Liver (tissue), 9 donors: ENCODE data around the gene SPTB. TPM values are rescaled to one million over a fixed set of nuclear protein-coding genes. Genes with fewer than 3 reads are reported as not detected.

Experiments
- DNase-seq: peaks from one replicate; pipeline ENCODE4 v3.0.0-alpha.2; 2017; ENCODE audit warnings: low spot score
- H3K27ac ChIP-seq, 2 donors: one replicate each; pipeline ENCODE4 v1.7.0; 2013; ENCODE audit warnings: inconsistent platforms in 2 of 2, low read length in 2 of 2, control low read depth in 1 of 2, low read depth in 1 of 2, mild to moderate bottlenecking in 1 of 2
- H3K27me3 ChIP-seq, 4 donors: one replicate each; pipeline versions ENCODE4 v1.6.1 to v1.7.0; 2013; ENCODE audit warnings: low read length in 3 of 4, inconsistent platforms in 1 of 4, mild to moderate bottlenecking in 1 of 4, moderate library complexity in 1 of 4; ENCODE audit not compliant: control insufficient read depth in 4 of 4, insufficient read depth in 4 of 4
- H3K36me3 ChIP-seq, 4 donors: one replicate each; pipeline versions ENCODE4 v1.6.1 to v1.7.0; 2013; ENCODE audit warnings: low read length in 3 of 4, mild to moderate bottlenecking in 3 of 4, low read depth in 1 of 4, moderate library complexity in 1 of 4; ENCODE audit not compliant: control insufficient read depth in 4 of 4, insufficient read depth in 3 of 4
- H3K4me1 ChIP-seq, 4 donors: one replicate each; pipeline versions ENCODE4 v1.6.1 to v1.7.0; 2013; ENCODE audit warnings: low read length in 3 of 4, mild to moderate bottlenecking in 3 of 4, moderate library complexity in 1 of 4; ENCODE audit not compliant: control insufficient read depth in 4 of 4, insufficient read depth in 4 of 4
- H3K4me3 ChIP-seq, 3 donors: one replicate each; pipeline versions ENCODE4 v1.6.1 to v1.7.0; 2013; ENCODE audit warnings: low read length in 3 of 3, control low read depth in 1 of 3, low read depth in 1 of 3, mild to moderate bottlenecking in 1 of 3
- H3K9ac ChIP-seq, 2 donors: one replicate each; pipeline ENCODE4 v1.7.0; 2013; ENCODE audit warnings: low read length in 2 of 2, mild to moderate bottlenecking in 2 of 2, moderate library complexity in 2 of 2, control low read depth in 1 of 2, low read depth in 1 of 2
- H3K9me3 ChIP-seq, 4 donors: one replicate each; pipeline versions ENCODE4 v1.6.1 to v1.7.0; 2013; ENCODE audit warnings: low read length in 3 of 4; ENCODE audit not compliant: control insufficient read depth in 4 of 4
- EGR1 ChIP-seq, 2 donors: IDR thresholded peaks; 2 replicates each; pipeline ENCODE4 v1.6.1; 2016 to 2018; ENCODE audit warnings: antibody characterized with exemption in 2 of 2, low read depth in 2 of 2
- FOXA2 ChIP-seq: IDR thresholded peaks from 2 replicates; pipeline ENCODE4 v1.6.1; 2016; ENCODE audit warnings: antibody characterized with exemption
- HNF4G ChIP-seq: IDR thresholded peaks from 2 replicates; pipeline ENCODE4 v1.6.1; 2016; ENCODE audit warnings: antibody characterized with exemption
- RAD21 ChIP-seq, 2 donors: IDR thresholded peaks; 2 replicates each; pipeline ENCODE4 v1.6.1; 2016; ENCODE audit warnings: antibody characterized with exemption in 2 of 2, mild to moderate bottlenecking in 2 of 2
- RXRA ChIP-seq, 2 donors: IDR thresholded peaks; 2 replicates each; pipeline ENCODE4 v1.6.1; 2017 to 2018; ENCODE audit warnings: antibody characterized with exemption in 2 of 2, mild to moderate bottlenecking in 1 of 2
- SP1 ChIP-seq: IDR thresholded peaks from 2 replicates; pipeline ENCODE4 v1.6.1; 2018; ENCODE audit warnings: antibody characterized with exemption, mild to moderate bottlenecking
- YY1 ChIP-seq: IDR thresholded peaks from 2 replicates; pipeline ENCODE4 v1.6.1; 2016; ENCODE audit warnings: antibody characterized with exemption, mild to moderate bottlenecking
- WGBS: extraction: QIAGEN DNeasy Blood & Tissue Kit; methylation state at CpG from one replicate; pipeline ENCODE4 v1.1.7; 2013; 5-methylcytosine and 5-hydroxymethylcytosine counted together
- polyA plus RNA-seq, 2 donors: library from polyadenylated mRNA; stranded (reverse) in 1 of 2; unstranded in 1 of 2; fragments of 200-250 nt in 1 of 2; fragments of >200 nt in 1 of 2; fragmentation: Nextera tagmentation in 1 of 2; extraction: Ambion mirVana in 1 of 2; gene quantifications; one replicate each; pipeline versions ENCODE4 v1.2.1 to v1.2.3, GENCODE V29; 2013 to 2015
- total RNA-seq, 2 donors: library from RNA; depleted of rRNA; stranded (reverse); fragments of >200 nt; gene quantifications; one replicate each; pipeline ENCODE4 v1.2.3, GENCODE V29; 2014
- TF ChIP-seq, protein P1 (sequence below): IDR thresholded peaks from 2 replicates; pipeline ENCODE4 v1.6.1; 2016; ENCODE audit warnings: antibody characterized with exemption
- TF ChIP-seq, protein P2 (sequence below): IDR thresholded peaks from 2 replicates; pipeline ENCODE4 v1.6.1; 2016; ENCODE audit warnings: antibody characterized with exemption
- TF ChIP-seq, protein P3 (sequence below): fragments of 150-350 bp; IDR thresholded peaks from 2 replicates; pipeline ENCODE4 v1.5.1; 2017; ENCODE audit warnings: improper control_type of control experiment, low read depth, low read length; ENCODE audit not compliant: missing input control
- donor health status: healthy.
- donor health status: healthy.
- donor health status: healthy.
- donor health status: healthy.
- donor health status: healthy.

Gene SPTB
- total and polyA plus RNA-seq, 4 donors, result 0.12 to 332 (median 0.26) TPM

DNA sequence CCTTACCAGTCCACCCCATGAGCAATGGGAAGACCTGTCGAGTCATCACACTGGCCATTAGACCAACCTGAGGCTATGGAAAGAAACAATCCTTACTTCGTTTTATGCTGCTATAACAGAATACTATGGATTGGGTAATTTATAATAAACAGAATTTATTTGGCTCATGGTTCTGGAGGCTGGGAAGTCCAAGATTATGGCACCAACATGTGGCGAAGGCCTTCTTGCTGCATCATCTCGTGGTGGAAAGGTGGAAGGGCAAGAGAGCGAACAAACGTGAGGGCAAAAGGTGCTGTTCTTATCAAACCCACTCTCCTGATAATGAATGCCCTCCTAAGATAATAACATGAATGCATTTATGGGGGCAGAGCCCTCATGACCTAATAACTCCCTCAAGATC lies 9.6 kb upstream of the SPTB start:
- Histone ChIP-seq H3K9ac (no peak overlapping the region), H3K4me1 (peaks cover 0 to 5% (median 2%) of the 10 kb centered on the region in 4 donors)
- WGBS, result 91% methylated on average over 6 of the region's 6 CpGs

GRCh38 chr14:64885559-64885958 lies 5.9 kb upstream of the SPTB start:
- no peak for DNase-seq
- Histone ChIP-seq H3K36me3 (no peaks in the 10 kb centered on the region), H3K27ac (no peak overlapping the region), H3K4me1 (peaks cover 0 to 4% (median 3%) of the 10 kb centered on the region in 4 donors), H3K4me3 (no peak overlapping the region), H3K9me3 (no peaks in the 10 kb centered on the region), H3K27me3 (no peaks in the 10 kb centered on the region), H3K9ac (no peak overlapping the region)
- 98% methylated on average over 2 of the region's 2 CpGs for WGBS
- no peak for TF ChIP-seq FOXA2
- no peak for TF ChIP-seq YY1
- no peak for TF ChIP-seq HNF4G

More for the DNA sequence above, 9.6 kb upstream of the SPTB start:
- Histone ChIP-seq H3K27me3 (no peaks in the 10 kb centered on the region), H3K9me3 (no peaks in the 10 kb centered on the region), H3K27ac (no peak overlapping the region), H3K36me3 (no peaks in the 10 kb centered on the region), H3K4me3 (no peak overlapping the region)
- TF ChIP-seq EGR1 (IDR thresholded peaks at IDR 0.05; ENCODE audit: low read depth in 2 of 2) (no peak), SP1 (no peak), RXRA (IDR thresholded peaks at IDR 0.05) (no peak), RAD21 (IDR thresholded peaks at IDR 0.05) (no peak), FOXA2 (no peak), YY1 (no peak), HNF4G (no peak)
- TF ChIP-seq, protein P1, sequence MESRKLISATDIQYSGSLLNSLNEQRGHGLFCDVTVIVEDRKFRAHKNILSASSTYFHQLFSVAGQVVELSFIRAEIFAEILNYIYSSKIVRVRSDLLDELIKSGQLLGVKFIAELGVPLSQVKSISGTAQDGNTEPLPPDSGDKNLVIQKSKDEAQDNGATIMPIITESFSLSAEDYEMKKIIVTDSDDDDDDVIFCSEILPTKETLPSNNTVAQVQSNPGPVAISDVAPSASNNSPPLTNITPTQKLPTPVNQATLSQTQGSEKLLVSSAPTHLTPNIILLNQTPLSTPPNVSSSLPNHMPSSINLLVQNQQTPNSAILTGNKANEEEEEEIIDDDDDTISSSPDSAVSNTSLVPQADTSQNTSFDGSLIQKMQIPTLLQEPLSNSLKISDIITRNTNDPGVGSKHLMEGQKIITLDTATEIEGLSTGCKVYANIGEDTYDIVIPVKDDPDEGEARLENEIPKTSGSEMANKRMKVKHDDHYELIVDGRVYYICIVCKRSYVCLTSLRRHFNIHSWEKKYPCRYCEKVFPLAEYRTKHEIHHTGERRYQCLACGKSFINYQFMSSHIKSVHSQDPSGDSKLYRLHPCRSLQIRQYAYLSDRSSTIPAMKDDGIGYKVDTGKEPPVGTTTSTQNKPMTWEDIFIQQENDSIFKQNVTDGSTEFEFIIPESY, result no peak
- TF ChIP-seq, protein P2, sequence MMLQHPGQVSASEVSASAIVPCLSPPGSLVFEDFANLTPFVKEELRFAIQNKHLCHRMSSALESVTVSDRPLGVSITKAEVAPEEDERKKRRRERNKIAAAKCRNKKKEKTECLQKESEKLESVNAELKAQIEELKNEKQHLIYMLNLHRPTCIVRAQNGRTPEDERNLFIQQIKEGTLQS, result no peak
- no peak for DNase-seq

- H3K9me3 ChIP-seq, result no peaks in the 10 kb centered on the region
- TF ChIP-seq, protein P3, sequence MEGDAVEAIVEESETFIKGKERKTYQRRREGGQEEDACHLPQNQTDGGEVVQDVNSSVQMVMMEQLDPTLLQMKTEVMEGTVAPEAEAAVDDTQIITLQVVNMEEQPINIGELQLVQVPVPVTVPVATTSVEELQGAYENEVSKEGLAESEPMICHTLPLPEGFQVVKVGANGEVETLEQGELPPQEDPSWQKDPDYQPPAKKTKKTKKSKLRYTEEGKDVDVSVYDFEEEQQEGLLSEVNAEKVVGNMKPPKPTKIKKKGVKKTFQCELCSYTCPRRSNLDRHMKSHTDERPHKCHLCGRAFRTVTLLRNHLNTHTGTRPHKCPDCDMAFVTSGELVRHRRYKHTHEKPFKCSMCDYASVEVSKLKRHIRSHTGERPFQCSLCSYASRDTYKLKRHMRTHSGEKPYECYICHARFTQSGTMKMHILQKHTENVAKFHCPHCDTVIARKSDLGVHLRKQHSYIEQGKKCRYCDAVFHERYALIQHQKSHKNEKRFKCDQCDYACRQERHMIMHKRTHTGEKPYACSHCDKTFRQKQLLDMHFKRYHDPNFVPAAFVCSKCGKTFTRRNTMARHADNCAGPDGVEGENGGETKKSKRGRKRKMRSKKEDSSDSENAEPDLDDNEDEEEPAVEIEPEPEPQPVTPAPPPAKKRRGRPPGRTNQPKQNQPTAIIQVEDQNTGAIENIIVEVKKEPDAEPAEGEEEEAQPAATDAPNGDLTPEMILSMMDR, result no peak
- WGBS, result 3% methylated on average over 49 of the region's 49 CpGs
- peak overlapping the region; percentile 45 to 80 (median 70) for H3K4me3 ChIP-seq
- peak; percentile 89 for DNase-seq
- no peak overlapping the region for H3K9ac ChIP-seq
- H3K4me1 ChIP-seq, result peaks cover 8 to 13% (median 11%) of the 10 kb centered on the region in 4 donors
- H3K27me3 ChIP-seq, result no peaks in the 10 kb centered on the region
- no peak overlapping the region for H3K27ac ChIP-seq
- H3K36me3 ChIP-seq, result no peaks in the 10 kb centered on the region
Observed at GRCh38 chr14:64880221-64881121, 764 bp upstream of the SPTB start.
